ENCODE measurements around the gene SIL1. TPM values are rescaled to one million over a fixed set of nuclear protein-coding genes. Genes with fewer than 3 reads are reported as not detected.

SIL1 gene
- total and polyA plus RNA-seq, 2 donors from 2014 or later: 48.6 to 91.7 TPM

GRCh38 chr5:139125991-139126390 lies 72.2 kb downstream of the SIL1 start:
- FAIRE-seq (no peak), DNase-seq (no peak)
- H3K4me1 ChIP-seq (ENCODE audit: control insufficient read depth in 2 of 3, insufficient read depth in 2 of 3, low read depth in 1 of 3, low read length in 3 of 3): peaks cover 0 to 2% (median 0%) of the 10 kb centered on the region in 3 donors
- no peak overlapping the region for H3K27ac ChIP-seq (ENCODE audit: low read depth in 2 of 2, low read length in 2 of 2)
- H3K4me3 ChIP-seq (ENCODE audit: low read length in 3 of 3): no peak overlapping the region
- H3K36me3 ChIP-seq (ENCODE audit: control insufficient read depth in 2 of 3, insufficient read depth in 3 of 3, low read length in 3 of 3): peaks cover 0 to 7% (median 4%) of the 10 kb centered on the region in 3 donors
- no peak overlapping the region for H3K9ac ChIP-seq (ENCODE audit: low read length in 3 of 3)
- no peak for TF ChIP-seq CTCF (IDR thresholded peaks at IDR 0.05; ENCODE audit: borderline replicate concordance, extremely low read depth, insufficient read depth)
- no peaks in the 10 kb centered on the region for H3K27me3 ChIP-seq (ENCODE audit: control insufficient read depth, insufficient read depth, low read length)
- intact Hi-C loops (cut with DNase I): no loop called here
- no peaks in the 10 kb centered on the region for H3K9me3 ChIP-seq (ENCODE audit: control insufficient read depth in 2 of 3, insufficient read depth in 1 of 3, low read length in 3 of 3)

- intact Hi-C loops (cut with DNase I): no loop called here
- Histone ChIP-seq H3K4me3 (ENCODE audit: low read length in 3 of 3) (no peak overlapping the region), H3K4me1 (ENCODE audit: control insufficient read depth in 2 of 3, insufficient read depth in 2 of 3, low read depth in 1 of 3, low read length in 3 of 3) (peaks cover 0 to 3% (median 0%) of the 10 kb centered on the region in 3 donors), H3K27ac (ENCODE audit: low read depth in 2 of 2, low read length in 2 of 2) (no peak overlapping the region), H3K9me3 (ENCODE audit: control insufficient read depth in 2 of 3, insufficient read depth in 1 of 3, low read length in 3 of 3) (no peaks in the 10 kb centered on the region), H3K9ac (ENCODE audit: low read length in 3 of 3) (no peak overlapping the region), H3K36me3 (ENCODE audit: control insufficient read depth in 2 of 3, insufficient read depth in 3 of 3, low read length in 3 of 3) (peaks cover 0 to 9% (median 4%) of the 10 kb centered on the region in 3 donors), H3K27me3 (ENCODE audit: control insufficient read depth, insufficient read depth, low read length) (no peaks in the 10 kb centered on the region)
- FAIRE-seq (no peak), DNase-seq (no peak)
- no peak for TF ChIP-seq CTCF (IDR thresholded peaks at IDR 0.05; ENCODE audit: borderline replicate concordance, extremely low read depth, insufficient read depth)
Observed at GRCh38 chr5:139124774-139125520, 73.2 kb downstream of the SIL1 start.

GRCh38 chr5:139121120-139121519 lies 77.0 kb downstream of the SIL1 start:
- no peaks in the 10 kb centered on the region for H3K27me3 ChIP-seq (ENCODE audit: control insufficient read depth, insufficient read depth, low read length)
- FAIRE-seq (no peak), DNase-seq (no peak)
- no peak overlapping the region for H3K4me3 ChIP-seq (ENCODE audit: low read length in 3 of 3)
- no peak overlapping the region for H3K9ac ChIP-seq (ENCODE audit: low read length in 3 of 3)
- peaks cover 0 to 4% (median 0%) of the 10 kb centered on the region in 3 donors for H3K4me1 ChIP-seq (ENCODE audit: control insufficient read depth in 2 of 3, insufficient read depth in 2 of 3, low read depth in 1 of 3, low read length in 3 of 3)
- H3K27ac ChIP-seq (ENCODE audit: low read depth in 2 of 2, low read length in 2 of 2): no peak overlapping the region
- intact Hi-C loops (cut with DNase I): no loop called here
- peaks cover 0 to 19% (median 4%) of the 10 kb centered on the region in 3 donors for H3K36me3 ChIP-seq (ENCODE audit: control insufficient read depth in 2 of 3, insufficient read depth in 3 of 3, low read length in 3 of 3)
- no peaks in the 10 kb centered on the region for H3K9me3 ChIP-seq (ENCODE audit: control insufficient read depth in 2 of 3, insufficient read depth in 1 of 3, low read length in 3 of 3)
- TF ChIP-seq CTCF (IDR thresholded peaks at IDR 0.05; ENCODE audit: borderline replicate concordance, extremely low read depth, insufficient read depth): no peak
